Mucosa of descending colon (tissue), 3 donors: ENCODE data around the gene WIPF2. TPM values are rescaled to one million over a fixed set of nuclear protein-coding genes. Genes with fewer than 3 reads are reported as not detected.

Source experiments
- ATAC-seq: fragments of 200-7000 bp; cut with Tn5 transposase; one replicate; pipeline ENCODE4 v1.9.1; 2020; ENCODE audit warnings: mild to moderate bottlenecking, moderate library complexity
- DNase-seq, 3 donors: peaks; one replicate each; pipeline ENCODE4 v3.0.0-alpha.2; 2020
- H3K36me3 ChIP-seq: fragments of 200-600 bp; one replicate; pipeline ENCODE4 v1.8.0; 2021; ENCODE audit warnings: low read depth, mild to moderate bottlenecking
- H3K4me1 ChIP-seq: fragments of 200-600 bp; one replicate; pipeline ENCODE4 v1.8.0; 2021; ENCODE audit warnings: low read depth, mild to moderate bottlenecking
- H3K4me3 ChIP-seq: fragments of 200-600 bp; one replicate; pipeline ENCODE4 v1.8.0; 2021; ENCODE audit warnings: mild to moderate bottlenecking
- H3K9me3 ChIP-seq: fragments of 200-600 bp; one replicate; pipeline ENCODE4 v1.8.0; 2021; ENCODE audit warnings: mild to moderate bottlenecking
- CTCF ChIP-seq: fragments of 200-600 bp; IDR thresholded peaks from one replicate; pipeline ENCODE4 v1.8.0; 2022; ENCODE audit warnings: antibody characterized with exemption, mild to moderate bottlenecking
- intact Hi-C, 2 donors: fragments of 100-400 bp; cut with DNase I in 1 of 2; cut with micrococcal nuclease in 1 of 2; formaldehyde crosslinking; loops; one replicate each; pipeline versions ENCODE4 v1.11.0 to v1.11.1; 2022; cut with DNase I, micrococcal nuclease
- total RNA-seq, 3 donors: library from RNA; stranded (reverse); fragmentation: NEBNext Ultra II Directional in 2 of 3; extraction: Animal tissue kit (Norgen Biotek cat#: 25700) in 2 of 3; gene quantifications; one replicate each; pipeline versions ENCODE4 v1.2.1 to v1.2.4, GENCODE V29; 2021 to 2023
- donor health status: DM: no; HTN: no; CAD: no; lungs with moderate emphysema.
- donor health status: DM: no; HTN: no; CAD: no.
- donor health status: DM: no; HTN: yes; CAD: no.

Gene WIPF2
- total RNA-seq, 3 donors from 2014 or later, result 41.4 to 56.2 (median 42.8) TPM

DNA sequence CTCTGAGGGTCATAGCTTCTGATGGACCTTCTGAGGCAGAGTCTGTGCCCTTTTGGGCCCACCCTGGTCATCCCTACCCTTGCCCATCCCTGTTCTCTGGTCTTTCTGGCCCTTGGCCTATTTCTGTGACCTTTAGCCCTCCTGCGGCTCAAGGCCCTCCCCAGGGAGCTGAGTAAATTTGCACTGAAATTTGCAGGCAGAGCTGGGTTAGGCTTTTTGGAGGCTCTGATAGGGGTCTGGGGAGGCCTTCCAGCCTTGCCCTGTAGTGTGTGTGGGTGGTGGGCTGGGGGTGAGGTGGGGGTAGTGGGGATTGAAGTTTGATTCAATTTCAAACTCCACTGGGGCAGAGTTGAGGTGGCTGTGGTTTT lies 107.7 kb downstream of the WIPF2 start:
- ATAC-seq (peak; percentile 1), DNase-seq (peak in 1 of 3 donors; percentile 44)
- no peak for TF ChIP-seq CTCF
- no peaks in the 10 kb centered on the region for H3K36me3 ChIP-seq
- H3K4me3 ChIP-seq, result no peak overlapping the region
- peaks cover 73% of the 10 kb centered on the region for H3K4me1 ChIP-seq
- intact Hi-C loops, result no loop called here
- no peaks in the 10 kb centered on the region for H3K9me3 ChIP-seq

GRCh38 chr17:40327244-40327729 lies 108.2 kb downstream of the WIPF2 start:
- TF ChIP-seq CTCF, result no peak
- Histone ChIP-seq H3K4me1 (peaks cover 78% of the 10 kb centered on the region), H3K36me3 (no peaks in the 10 kb centered on the region), H3K9me3 (no peaks in the 10 kb centered on the region), H3K4me3 (no peak overlapping the region)
- DNase-seq, result peak in 1 of 3 donors; percentile 43
- no peak for ATAC-seq
- intact Hi-C loops, result no loop called here

DNA sequence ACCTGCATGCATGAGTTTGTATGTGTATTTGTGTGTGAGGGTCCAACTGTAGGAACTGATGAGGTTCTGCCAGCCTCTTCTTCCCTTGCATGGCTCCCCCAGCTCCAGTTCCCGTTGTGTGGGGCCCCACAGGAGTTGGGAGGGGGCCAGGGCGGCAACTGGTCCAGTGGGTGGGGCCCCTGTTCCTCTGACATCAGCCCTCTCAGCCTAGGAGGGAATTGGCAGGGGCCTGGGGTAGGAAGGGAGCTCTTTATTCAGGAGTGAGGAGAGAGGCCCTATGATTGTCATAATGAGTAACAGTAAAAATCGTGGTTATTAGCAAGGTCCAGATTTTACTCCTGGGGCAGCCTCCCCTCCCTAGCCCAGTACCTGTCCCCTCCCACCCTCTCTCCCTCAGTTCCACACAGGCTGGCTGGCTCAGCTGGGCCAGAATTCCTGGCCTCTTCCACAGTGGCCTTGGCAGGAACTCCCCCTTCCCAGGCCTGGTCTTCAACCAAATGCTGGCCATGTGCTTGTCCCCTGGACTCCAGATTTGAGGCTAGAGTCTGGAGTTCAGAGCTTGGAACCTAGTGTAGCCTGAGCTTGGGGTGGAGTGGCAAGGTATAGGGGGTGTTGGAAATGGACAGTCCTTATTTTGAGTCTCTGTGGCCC lies 108.8 kb downstream of the WIPF2 start:
- DNase-seq (peak in 1 of 3 donors; percentile 61), ATAC-seq (no peak)
- no peak for TF ChIP-seq CTCF
- intact Hi-C loops, result no loop called here
- Histone ChIP-seq H3K36me3 (no peaks in the 10 kb centered on the region), H3K9me3 (no peaks in the 10 kb centered on the region), H3K4me1 (peaks cover 80% of the 10 kb centered on the region), H3K4me3 (no peak overlapping the region)

DNA sequence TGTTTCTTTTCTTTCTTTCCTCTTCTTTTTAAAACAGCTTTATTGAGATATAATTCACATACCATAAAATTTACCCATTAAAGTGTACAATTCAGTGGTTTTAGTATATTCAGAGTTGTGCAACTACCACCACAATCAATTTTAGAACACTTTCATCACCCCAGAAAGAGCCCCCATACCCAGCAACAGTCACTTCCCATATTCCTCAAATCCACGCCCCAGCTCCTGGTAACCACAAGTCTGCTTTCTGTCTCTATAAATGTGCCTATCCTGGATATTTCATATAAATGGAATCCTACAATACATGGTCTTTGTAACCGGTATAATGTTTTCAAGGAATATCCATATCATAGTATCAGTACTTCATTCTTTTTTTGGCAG lies 109.3 kb downstream of the WIPF2 start:
- DNase-seq (no peak), ATAC-seq (no peak)
- H3K4me1 ChIP-seq, result peaks cover 75% of the 10 kb centered on the region
- H3K9me3 ChIP-seq, result no peaks in the 10 kb centered on the region
- TF ChIP-seq CTCF, result no peak
- no peak overlapping the region for H3K4me3 ChIP-seq
- intact Hi-C loops, result no loop called here
- no peaks in the 10 kb centered on the region for H3K36me3 ChIP-seq

DNA sequence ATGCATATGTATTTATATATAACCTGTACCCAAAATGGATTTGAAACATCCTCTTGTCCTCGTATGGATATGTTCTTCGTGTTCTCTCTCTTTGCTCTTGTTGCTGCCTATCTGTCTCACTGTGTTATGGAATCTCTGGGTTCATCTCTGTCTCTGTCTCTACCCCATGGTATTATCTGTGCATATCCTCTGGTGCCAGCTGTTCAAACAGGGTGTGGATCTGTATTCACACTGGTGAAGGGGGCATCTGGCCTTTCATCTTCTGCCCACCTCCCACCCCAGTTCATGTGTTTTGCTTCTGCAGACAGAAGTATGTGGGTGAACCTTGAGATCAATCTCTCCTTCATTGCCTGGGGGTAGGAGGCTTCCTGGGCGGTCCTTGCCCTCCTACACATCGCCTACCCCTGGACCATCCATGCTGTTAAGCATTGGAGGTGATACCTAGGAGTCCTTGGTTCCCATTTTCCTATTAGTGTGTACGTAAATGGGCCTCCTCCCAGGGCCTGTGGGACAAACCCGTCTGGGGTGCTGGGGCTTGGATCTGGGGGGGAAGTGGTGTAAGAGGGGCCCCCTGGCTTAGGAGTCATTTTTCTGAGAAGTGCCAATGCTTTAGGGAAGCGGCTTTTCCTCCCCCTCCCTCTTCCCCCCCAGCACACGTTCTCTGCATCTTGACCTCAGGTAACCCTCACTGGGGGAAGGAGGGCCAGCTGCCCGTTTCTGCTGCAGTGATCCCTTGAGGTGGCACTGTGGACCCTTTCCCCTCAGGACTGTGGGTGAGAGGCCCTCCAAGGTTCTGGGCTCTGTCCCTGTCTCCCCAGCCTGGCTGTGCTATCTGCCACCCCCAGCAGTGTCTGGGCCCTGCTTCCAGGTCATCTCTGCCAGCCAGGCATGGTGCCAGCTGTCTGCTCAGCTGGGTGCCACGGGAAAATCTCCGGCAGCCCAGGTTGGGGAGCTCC lies 111.0 kb downstream of the WIPF2 start:
- no peak for TF ChIP-seq CTCF
- H3K4me1 ChIP-seq, result peaks cover 75% of the 10 kb centered on the region
- H3K4me3 ChIP-seq, result no peak overlapping the region
- intact Hi-C loops, result no loop called here
- ATAC-seq, result peak; percentile 29
- no peaks in the 10 kb centered on the region for H3K9me3 ChIP-seq
- peak in 2 of 3 donors; percentile 55 to 65 for DNase-seq
- no peaks in the 10 kb centered on the region for H3K36me3 ChIP-seq
